ENCODE results near the gene MCF2L2.

The MCF2L2 gene

GRCh38 chr3:183315739-183316138 is 112.7 kb downstream of the MCF2L2 start:
- TF ChIP-seq GLIS2 (tag by site-specific recombination; IDR thresholded peaks at IDR 0.05) (no peak), ZBTB17 (tag by site-specific recombination; IDR thresholded peaks at IDR 0.05) (no peak), EGR2 (tag by site-specific recombination; IDR thresholded peaks at IDR 0.05; ENCODE audit: low read depth) (no peak), ZNF266 (tag by site-specific recombination; IDR thresholded peaks at IDR 0.05; ENCODE audit: low read depth) (no peak), ZNF768 (tag by site-specific recombination; IDR thresholded peaks at IDR 0.05) (no peak), MEIS1 (CRISPR knock-in tag; IDR thresholded peaks at IDR 0.05; ENCODE audit: borderline replicate concordance) (no peak), ZNF571 (tag by site-specific recombination; IDR thresholded peaks at IDR 0.05) (no peak), ZSCAN18 (tag by site-specific recombination; IDR thresholded peaks at IDR 0.05) (no peak), ZNF596 (tag by site-specific recombination; IDR thresholded peaks at IDR 0.05) (no peak), ZNF341 (tag by site-specific recombination; IDR thresholded peaks at IDR 0.05; ENCODE audit: low read depth) (no peak), ZNF529 (tag by site-specific recombination; IDR thresholded peaks at IDR 0.05; ENCODE audit: insufficient replicate concordance) (no peak), ZBTB1 (tag by site-specific recombination; IDR thresholded peaks at IDR 0.05) (no peak), ZNF214 (tag by site-specific recombination; IDR thresholded peaks at IDR 0.05; ENCODE audit: borderline replicate concordance) (no peak), REPIN1 (tag by site-specific recombination; IDR thresholded peaks at IDR 0.05; ENCODE audit: low read depth) (no peak), PRDM6 (tag by site-specific recombination; IDR thresholded peaks at IDR 0.05) (no peak), KLF9 (tag by site-specific recombination; IDR thresholded peaks at IDR 0.05; ENCODE audit: low read depth) (no peak)
- Histone ChIP-seq H3K27ac (ENCODE audit: extremely low read depth, low read depth, low read length) (no peak overlapping the region), H3K4me3 (ENCODE audit: low read depth, low read length) (no peak overlapping the region), H3K36me3 (ENCODE audit: control insufficient read depth in 2 of 2, insufficient read depth in 1 of 2, low read length in 2 of 2) (no peaks in the 10 kb centered on the region), H3K9me3 (ENCODE audit: control insufficient read depth, insufficient read depth, low read depth, low read length) (no peaks in the 10 kb centered on the region), H3K4me1 (ENCODE audit: control insufficient read depth, insufficient read depth, low read length) (no peaks in the 10 kb centered on the region)
- ChIA-PET POLR2A (no interaction called here), CTCF (no interaction called here)

GRCh38 chr3:183313764-183314163 is 114.7 kb downstream of the MCF2L2 start:
- Histone ChIP-seq H3K9me3 (ENCODE audit: control insufficient read depth, insufficient read depth, low read depth, low read length) (no peaks in the 10 kb centered on the region), H3K36me3 (ENCODE audit: control insufficient read depth in 2 of 2, insufficient read depth in 1 of 2, low read length in 2 of 2) (no peaks in the 10 kb centered on the region), H3K27ac (ENCODE audit: extremely low read depth, low read depth, low read length) (no peak overlapping the region), H3K4me3 (ENCODE audit: low read depth, low read length) (no peak overlapping the region), H3K4me1 (ENCODE audit: control insufficient read depth, insufficient read depth, low read length) (no peaks in the 10 kb centered on the region)
- TF ChIP-seq GFI1B (tag by site-specific recombination; IDR thresholded peaks at IDR 0.05): no peak
- TF ChIP-seq ZNF280C (tag by site-specific recombination; IDR thresholded peaks at IDR 0.05): no peak
- POLR2A ChIA-PET: no interaction called here
- CTCF ChIA-PET: interaction anchor here (0.5 kb wide), 1 partner anchor 242 kb away, joined by 3 read pairs; no protein-coding TSS in a partner anchor

GRCh38 chr3:183313351-183313750 is 115.1 kb downstream of the MCF2L2 start:
- POLR2A ChIA-PET: no interaction called here
- no peaks in the 10 kb centered on the region for H3K9me3 ChIP-seq (ENCODE audit: control insufficient read depth, insufficient read depth, low read depth, low read length)
- no peak overlapping the region for H3K4me3 ChIP-seq (ENCODE audit: low read depth, low read length)
- no peaks in the 10 kb centered on the region for H3K4me1 ChIP-seq (ENCODE audit: control insufficient read depth, insufficient read depth, low read length)
- CTCF ChIA-PET: no interaction called here
- no peaks in the 10 kb centered on the region for H3K36me3 ChIP-seq (ENCODE audit: control insufficient read depth in 2 of 2, insufficient read depth in 1 of 2, low read length in 2 of 2)
- H3K27ac ChIP-seq (ENCODE audit: extremely low read depth, low read depth, low read length): no peak overlapping the region
- TF ChIP-seq ZNF362 (tag by site-specific recombination; IDR thresholded peaks at IDR 0.05) (no peak), ZNF155 (tag by site-specific recombination; IDR thresholded peaks at IDR 0.05) (no peak), ZNF341 (tag by site-specific recombination; IDR thresholded peaks at IDR 0.05; ENCODE audit: low read depth) (no peak), ZNF202 (tag by site-specific recombination; IDR thresholded peaks at IDR 0.05; ENCODE audit: borderline replicate concordance) (no peak), ZNF324 (tag by site-specific recombination; IDR thresholded peaks at IDR 0.05) (no peak), ZNF214 (tag by site-specific recombination; IDR thresholded peaks at IDR 0.05; ENCODE audit: borderline replicate concordance) (no peak), ZSCAN5A (tag by site-specific recombination; IDR thresholded peaks at IDR 0.05) (no peak)
